Stomach (tissue), 9 donors: Measurements from ENCODE around the gene NME4. TPM values are rescaled to one million over a fixed set of nuclear protein-coding genes. Genes with fewer than 3 reads are reported as not detected.

Experiments used
- DNase-seq, 2 donors: peaks; one replicate each; pipeline versions ENCODE4 v3.0.0 to v3.0.0-alpha.2; 2013 to 2019
- H3K27ac ChIP-seq, 5 donors: fragments of 200-600 bp in 4 of 5; sonication (generic) in 4 of 5; one replicate each; pipeline ENCODE4 v1.5.1; 2013 to 2019; ENCODE audit warnings: mild to moderate bottlenecking in 1 of 5, moderate library complexity in 1 of 5
- H3K27me3 ChIP-seq, 3 donors: fragments of 200-600 bp; sonication (generic); one replicate each; pipeline ENCODE4 v1.5.1; 2017 to 2019; ENCODE audit warnings: mixed run types in 1 of 3
- H3K36me3 ChIP-seq, 4 donors: fragments of 200-600 bp; sonication (generic); 1 replicate in 3 of 4; 2 replicates in 1 of 4; pipeline ENCODE4 v1.5.1; 2016 to 2019
- H3K4me1 ChIP-seq, 4 donors: fragments of 200-600 bp; sonication (generic); one replicate each; pipeline ENCODE4 v1.5.1; 2016 to 2019
- H3K4me3 ChIP-seq, 4 donors: fragments of 200-600 bp; sonication (generic) in 3 of 4; one replicate each; pipeline ENCODE4 v1.5.1; 2016 to 2019; ENCODE audit warnings: mild to moderate bottlenecking in 1 of 4
- H3K9me3 ChIP-seq, 4 donors: fragments of 200-600 bp; sonication (generic); one replicate each; pipeline ENCODE4 v1.5.1; 2016 to 2019
- CTCF ChIP-seq, 7 experiments: fragments of 450-650 bp in 4 of 7; fragments of 200-600 bp in 3 of 7; sonication (generic) in 3 of 7; IDR thresholded peaks; one replicate each; pipeline ENCODE4 v1.5.1; 2016 to 2019; ENCODE audit warnings: antibody characterized with exemption in 7 of 7, control low read depth in 2 of 7, mild to moderate bottlenecking in 1 of 7
- EP300 ChIP-seq: sonication (generic); formaldehyde crosslinking; IDR thresholded peaks from one replicate; pipeline ENCODE4 v1.6.1; 2017; ENCODE audit warnings: antibody characterized with exemption
- POLR2A ChIP-seq, 4 donors: fragments of 450-650 bp; IDR thresholded peaks; one replicate each; pipeline ENCODE4 v1.6.1; 2016; ENCODE audit warnings: antibody characterized with exemption in 4 of 4, control low read depth in 2 of 4, mild to moderate bottlenecking in 1 of 4, moderate library complexity in 1 of 4
- POLR2AphosphoS5 ChIP-seq, 3 donors: sonication (generic); formaldehyde crosslinking; IDR thresholded peaks; one replicate each; pipeline ENCODE4 v1.6.1; 2016; ENCODE audit warnings: antibody characterized with exemption in 3 of 3
- WGBS, 5 donors: extraction: QIAGEN DNeasy Blood & Tissue Kit in 3 of 5; methylation state at CpG; one replicate each; pipeline versions ENCODE4 v1.1.5 to v1.1.7; 2013 to 2018; 5-methylcytosine and 5-hydroxymethylcytosine counted together
- intact Hi-C: fragments of 100-400 bp; cut with DNase I; formaldehyde crosslinking; loops from one replicate; pipeline ENCODE4 v1.15.1; 2023; ENCODE audit warnings: low total_unique reads
- polyA plus RNA-seq, 3 donors: library from polyadenylated mRNA; stranded (reverse); fragments of 200-250 nt; gene quantifications; one replicate each; pipeline ENCODE4 v1.2.3, GENCODE V29; 2013
- total RNA-seq, 5 donors: library from RNA; depleted of rRNA; stranded (reverse); fragments of >200 nt; gene quantifications; one replicate each; pipeline versions ENCODE4 v1.1.0 to v1.2.3, GENCODE V29; 2014 to 2016
- donor health status: healthy with polysubstance abuse.
- donor health status: Bipolar disorder and iron deficiency.
- donor health status: healthy.

Gene NME4
- total and polyA plus RNA-seq, 8 donors, result 23.3 to 187 (median 89.8) TPM

DNA sequence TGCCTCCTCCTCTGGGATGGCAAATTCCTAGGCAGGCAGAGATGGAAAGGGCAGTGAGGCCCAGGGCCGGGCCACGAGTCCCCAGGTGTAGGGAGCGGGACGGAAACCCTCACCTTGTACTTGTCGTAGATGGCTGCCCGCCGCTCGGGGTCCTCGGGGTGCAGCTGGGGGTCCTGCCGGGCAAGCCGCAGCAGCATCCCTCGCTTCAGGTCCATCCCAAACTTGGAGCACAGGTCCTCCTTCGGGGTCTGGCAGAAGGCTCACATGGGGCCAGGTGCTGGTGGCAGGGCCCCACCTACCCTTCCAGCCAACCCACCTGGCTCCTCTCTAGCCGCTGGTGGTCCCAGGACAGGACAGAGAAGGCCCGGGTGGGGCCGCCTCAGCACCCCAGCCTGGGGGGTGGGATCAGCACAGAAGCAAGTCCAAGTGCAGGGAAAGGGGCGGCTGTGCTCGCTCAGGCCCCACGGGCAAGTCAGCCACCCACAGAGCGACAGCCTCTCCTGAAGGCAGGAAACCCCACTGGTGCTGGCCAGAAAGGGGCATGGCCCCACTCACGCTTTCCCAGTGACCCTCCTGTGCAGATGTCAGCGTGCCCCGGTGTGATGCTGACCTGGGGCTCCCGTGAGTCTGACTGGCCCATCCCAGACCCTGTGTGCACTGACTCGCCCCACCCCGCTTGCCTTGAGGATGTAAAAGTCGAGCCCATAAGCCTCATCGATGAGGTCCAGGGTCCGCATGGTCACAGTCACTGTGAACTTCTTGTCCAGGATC lies 28.4 kb upstream of the NME4 start:
- Histone ChIP-seq H3K27me3 (peaks cover 0 to 14% (median 0%) of the 10 kb centered on the region in 3 donors), H3K4me3 (no peak overlapping the region), H3K9me3 (no peaks in the 10 kb centered on the region), H3K27ac (no peak overlapping the region), H3K4me1 (peaks cover 16 to 35% (median 32%) of the 10 kb centered on the region in 4 donors), H3K36me3 (peaks cover 29 to 61% (median 56%) of the 10 kb centered on the region in 4 donors)
- no peak for DNase-seq
- intact Hi-C loops, result loop anchor here (10.0 kb wide), 1 partner anchor 134 kb away; the partner anchor contains the start of gene FAM234A
- TF ChIP-seq CTCF (IDR thresholded peaks at IDR 0.05) (no peak), POLR2A (IDR thresholded peaks at IDR 0.05) (no peak), POLR2AphosphoS5 (IDR thresholded peaks at IDR 0.05) (no peak), EP300 (no peak)
- WGBS, 5 donors, result 93 to 95% (median 94%) methylated on average over 22 to 29 of the region's 29 CpGs

DNA sequence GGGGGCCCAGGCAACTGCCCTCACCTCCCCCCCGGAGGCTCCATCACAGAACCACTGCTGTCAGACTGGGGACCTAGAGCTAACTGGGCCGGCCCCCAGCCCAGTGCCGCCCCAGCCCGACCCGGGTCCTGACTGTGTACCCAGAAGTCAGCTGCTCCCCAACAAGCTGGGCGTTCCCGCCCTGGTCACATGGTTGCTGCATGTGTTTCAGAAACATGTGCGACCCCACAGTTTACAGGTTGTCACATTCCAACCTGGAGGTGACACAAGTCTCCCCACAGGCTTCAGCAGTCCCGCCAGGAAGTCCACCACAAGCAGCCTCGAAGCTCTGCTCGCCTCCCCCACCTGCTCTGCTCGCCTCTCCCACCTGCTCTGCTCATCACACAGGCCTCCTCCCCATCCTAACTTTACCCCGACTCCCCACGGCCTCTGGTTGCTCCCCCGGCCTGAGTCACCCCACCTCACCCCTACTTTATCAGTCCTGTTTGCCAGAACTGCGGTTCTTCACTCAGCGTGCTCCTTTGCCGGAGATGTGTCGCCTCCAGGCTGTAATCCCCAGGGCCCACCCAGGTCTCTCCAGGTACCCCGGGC lies 27.6 kb upstream of the NME4 start:
- 64 to 80% (median 71%) methylated on average over 18 to 20 of the region's 20 CpGs for WGBS, 5 donors
- TF ChIP-seq POLR2AphosphoS5 (IDR thresholded peaks at IDR 0.05) (no peak), CTCF (IDR thresholded peaks at IDR 0.05) (no peak), EP300 (no peak), POLR2A (IDR thresholded peaks at IDR 0.05) (no peak)
- peak overlapping the region; percentile 53 to 68 (median 58) for H3K4me3 ChIP-seq
- H3K4me1 ChIP-seq, result peaks cover 16 to 33% (median 30%) of the 10 kb centered on the region in 4 donors
- intact Hi-C loops, result loop anchor here (10.0 kb wide), 1 partner anchor 135 kb away; the partner anchor contains the start of gene FAM234A
- H3K27ac ChIP-seq, result no peak overlapping the region
- no peak for DNase-seq
- H3K9me3 ChIP-seq, result no peaks in the 10 kb centered on the region
- H3K36me3 ChIP-seq, result peaks cover 36 to 69% (median 63%) of the 10 kb centered on the region in 4 donors
- peaks cover 0 to 6% (median 0%) of the 10 kb centered on the region in 3 donors for H3K27me3 ChIP-seq

DNA sequence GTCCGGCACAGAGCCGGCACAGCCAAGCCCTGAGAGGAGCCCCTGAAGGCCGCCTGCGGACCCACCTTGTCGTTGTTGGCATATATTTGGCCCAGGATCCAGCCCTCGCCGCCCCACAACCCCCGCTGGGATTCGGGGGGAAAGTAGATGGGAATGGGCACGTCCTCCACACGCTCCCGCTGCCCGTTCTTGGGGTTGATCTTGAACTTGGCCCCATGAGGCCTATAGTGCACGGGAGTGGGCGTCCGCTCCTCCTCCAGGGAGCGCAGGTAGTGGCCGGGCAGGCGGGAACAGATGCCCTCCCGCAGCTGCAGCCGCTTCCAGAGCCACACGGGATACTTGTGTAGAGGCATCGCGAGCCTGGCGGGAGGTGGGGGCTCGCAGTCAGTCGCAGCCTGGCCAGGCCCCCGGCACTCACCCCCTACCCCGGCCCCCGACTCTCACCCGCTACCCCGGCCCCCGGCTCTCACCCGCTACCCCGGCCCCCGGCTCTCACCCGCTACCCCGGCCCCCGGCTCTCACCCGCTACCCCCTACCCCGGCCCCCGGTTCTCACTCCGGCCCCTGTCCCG lies 27.0 kb upstream of the NME4 start:
- Histone ChIP-seq H3K27ac (peak overlapping the region in 3 of 5 donors; percentile 71 to 83 (median 75)), H3K36me3 (peaks cover 41 to 75% (median 69%) of the 10 kb centered on the region in 4 donors), H3K27me3 (no peaks in the 10 kb centered on the region), H3K9me3 (no peaks in the 10 kb centered on the region), H3K4me3 (peak overlapping the region; percentile 53 to 68 (median 58)), H3K4me1 (peaks cover 16 to 28% (median 24%) of the 10 kb centered on the region in 4 donors)
- no peak for TF ChIP-seq POLR2AphosphoS5 (IDR thresholded peaks at IDR 0.05)
- DNase-seq, result peak; percentile 44 to 61
- intact Hi-C loops, result loop anchor here (10.0 kb wide), 1 partner anchor 135 kb away; the partner anchor contains the start of gene FAM234A
- whole genome bisulfite sequencing, 5 donors, result 9 to 39% (median 20%) methylated on average over 15 to 44 of the region's 44 CpGs

DNA sequence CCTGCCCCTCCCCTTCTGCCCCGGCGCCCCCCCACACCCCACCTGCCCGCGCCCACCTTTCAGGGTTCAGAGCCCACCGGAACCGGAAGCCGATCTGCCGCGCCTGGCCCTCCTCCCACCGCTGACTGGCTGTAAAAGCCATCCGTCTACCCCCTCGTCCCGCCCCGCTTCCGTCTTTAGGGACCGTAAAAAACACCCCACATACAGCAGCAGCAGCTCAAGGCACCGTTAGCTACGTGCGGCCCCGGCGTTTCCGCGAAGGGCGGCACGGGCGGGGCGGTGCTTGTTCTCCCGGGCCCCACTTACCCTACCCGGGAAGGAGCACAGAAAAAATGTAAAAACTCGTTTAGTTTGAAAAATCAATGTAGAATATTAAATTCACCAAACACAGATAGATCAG lies 26.6 kb upstream of the NME4 start, which contains the start of gene MRPL28:
Gene MRPL28 (minus strand): TSS at position 96 of the 400 bp plus-strand sequence. CDS start 320 bp downstream, outside the sequence.
- peak; percentile 97 to 98 for DNase-seq
- Histone ChIP-seq H3K27me3 (no peaks in the 10 kb centered on the region), H3K27ac (peak within 1 kb of the TSS; percentile 62 to 83 (median 75)), H3K9me3 (no peaks in the 10 kb centered on the region), H3K4me3 (peak within 1 kb of the TSS; percentile 53 to 68 (median 58)), H3K36me3 (peaks cover 45 to 80% (median 74%) of the 10 kb centered on the region in 4 donors), H3K4me1 (peaks cover 16 to 26% (median 24%) of the 10 kb centered on the region in 4 donors)
- TF ChIP-seq POLR2AphosphoS5 (IDR thresholded peaks at IDR 0.05) (peak; percentile 64 to 91 (median 74)), EP300 (no peak), CTCF (IDR thresholded peaks at IDR 0.05) (no peak), POLR2A (IDR thresholded peaks at IDR 0.05) (peak in 1 of 4 donors; percentile 10)
- intact Hi-C loops, result no loop called here
- 0 to 2% (median 0%) methylated on average over 17 to 30 of the region's 30 CpGs for WGBS, 5 donors
